GM18868 (cell line): ENCODE measurements around the gene SLC35G3.
"Not testable (repeated sequence)": the region's sequence is repeated elsewhere in the genome, so short reads cannot be mapped to it uniquely, and the experiment has no call there.

Experiments
- ATAC-seq: cut with Tn5 transposase; IDR thresholded peaks from one replicate; pipeline ENCODE4 v1.9.1; 2021; ENCODE audit warnings: mild to moderate bottlenecking, moderate library complexity; ENCODE audit not compliant: unreplicated experiment

The SLC35G3 gene

DNA sequence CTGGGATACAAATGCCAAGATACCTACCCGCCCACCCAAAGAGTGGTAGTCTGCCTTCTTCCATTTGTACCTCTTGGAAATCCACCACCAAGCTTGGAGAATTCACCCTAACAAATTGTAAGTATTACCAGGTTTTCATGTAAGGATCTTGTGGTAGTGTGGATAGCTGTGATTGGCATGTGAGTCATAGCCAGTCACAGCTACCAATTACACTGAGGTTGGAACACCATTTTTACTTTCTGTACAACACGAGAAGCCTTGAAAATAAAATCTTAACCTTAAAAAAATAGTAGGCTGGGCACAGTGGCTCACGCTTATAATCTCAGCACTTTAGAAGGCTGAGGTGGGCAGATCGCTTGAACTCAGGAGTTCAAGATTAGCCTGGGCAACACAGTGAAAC, 18.5 kb upstream of the SLC35G3 start:
- ATAC-seq: no peak

GRCh38 chr17:35210741-35211140, 16.5 kb upstream of the SLC35G3 start:
- ATAC-seq: no peak

DNA sequence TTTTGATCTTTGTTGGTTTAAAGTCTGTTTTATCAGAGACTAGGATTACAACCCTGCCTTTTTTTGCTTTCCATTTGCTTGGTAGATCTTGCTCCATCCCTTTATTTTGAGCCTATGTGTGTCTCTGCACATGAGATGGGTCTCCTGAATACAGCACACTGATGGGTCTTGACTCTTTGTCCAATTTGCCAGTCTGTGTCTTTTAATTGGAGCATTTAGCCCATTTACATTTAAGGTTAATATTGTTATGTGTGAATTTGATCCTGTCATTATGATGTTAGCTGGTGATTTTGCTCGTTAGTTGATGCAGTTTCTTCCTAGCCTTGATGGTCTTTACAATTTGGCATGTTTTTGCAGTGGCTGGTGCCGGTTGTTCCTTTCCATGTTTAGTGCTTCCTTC, 8.4 kb upstream of the SLC35G3 start:
- ATAC-seq: not testable (repeated sequence)

GRCh38 chr17:35195062-35195461, 869 bp upstream of the SLC35G3 start:
- ATAC-seq: not testable (repeated sequence)

- no peak for ATAC-seq
These were observed 1.5 kb downstream of the SLC35G3 start for GRCh38 chr17:35192708-35193107.

- no peak for ATAC-seq
These were observed 3.0 kb downstream of the SLC35G3 start for GRCh38 chr17:35191001-35191695.

GRCh38 chr17:35189291-35189690, 4.9 kb downstream of the SLC35G3 start:
- no peak for ATAC-seq

- ATAC-seq: no peak
These were observed 6.1 kb downstream of the SLC35G3 start for GRCh38 chr17:35188111-35188510.

DNA sequence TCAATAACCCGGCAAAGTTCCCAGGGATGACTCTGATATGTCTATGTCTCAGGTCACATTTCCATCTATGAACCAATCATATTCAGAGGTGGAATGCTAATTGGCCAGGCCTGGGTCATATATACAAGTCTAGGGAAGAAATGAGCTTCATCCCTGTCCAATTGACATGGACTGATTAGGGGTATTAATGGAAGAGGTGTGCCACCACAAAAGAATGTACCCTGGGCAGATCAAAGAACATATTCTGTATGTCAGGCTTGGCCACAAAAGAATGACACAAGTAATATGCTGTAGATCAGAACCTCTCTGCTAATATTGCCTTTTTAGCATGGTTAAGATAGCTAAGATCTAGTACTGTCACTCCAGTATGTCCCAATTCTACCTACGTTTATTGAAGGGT, 6.7 kb downstream of the SLC35G3 start:
- ATAC-seq: no peak

- ATAC-seq: no peak
These were observed 8.3 kb downstream of the SLC35G3 start for GRCh38 chr17:35185849-35186248.

- no peak for ATAC-seq
These were observed 9.9 kb downstream of the SLC35G3 start for GRCh38 chr17:35184274-35184673.

- no peak for ATAC-seq
These were observed 10.9 kb downstream of the SLC35G3 start for GRCh38 chr17:35183332-35183731.

- ATAC-seq: not testable (repeated sequence)
These were observed 14.8 kb downstream of the SLC35G3 start for GRCh38 chr17:35179379-35179778.

GRCh38 chr17:35176897-35177296, 17.3 kb downstream of the SLC35G3 start:
- no peak for ATAC-seq

DNA sequence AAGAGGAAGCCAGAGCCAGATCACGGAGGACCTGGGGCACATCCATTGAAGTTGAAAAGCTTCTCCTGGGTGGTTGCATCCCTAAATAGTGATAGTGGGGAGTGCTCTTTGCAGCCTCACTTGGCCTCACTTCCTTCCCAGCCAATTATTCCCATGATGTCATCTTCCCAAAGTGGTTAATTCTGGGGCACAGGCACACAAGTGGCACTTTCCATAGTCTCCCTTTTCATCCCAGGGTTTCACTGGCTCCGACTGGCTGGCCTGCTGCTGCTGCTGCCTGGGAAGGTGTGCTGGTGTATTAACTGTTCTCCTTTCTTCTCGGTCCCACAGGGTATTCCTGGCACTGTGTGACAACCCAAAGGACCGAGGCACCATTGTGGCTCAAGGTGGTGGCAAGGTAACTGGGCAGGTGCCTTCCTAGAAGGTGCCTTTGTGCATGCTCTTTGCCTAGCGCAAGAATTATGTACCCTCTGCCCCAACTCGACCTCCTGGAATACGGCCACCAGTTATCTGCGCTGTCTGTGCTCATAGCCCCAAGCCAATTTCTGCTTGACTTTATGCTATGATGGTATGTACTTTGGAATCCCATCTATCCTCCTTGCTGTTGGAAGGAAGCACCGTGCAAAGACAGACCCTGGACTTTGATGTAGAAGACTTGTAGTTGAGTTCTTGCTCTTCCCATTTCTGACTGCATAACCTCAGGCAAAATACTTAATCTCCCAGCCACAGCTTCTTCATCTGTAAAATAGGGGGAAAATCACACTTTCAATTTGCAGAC, 18.4 kb downstream of the SLC35G3 start:
- ATAC-seq: no peak

DNA sequence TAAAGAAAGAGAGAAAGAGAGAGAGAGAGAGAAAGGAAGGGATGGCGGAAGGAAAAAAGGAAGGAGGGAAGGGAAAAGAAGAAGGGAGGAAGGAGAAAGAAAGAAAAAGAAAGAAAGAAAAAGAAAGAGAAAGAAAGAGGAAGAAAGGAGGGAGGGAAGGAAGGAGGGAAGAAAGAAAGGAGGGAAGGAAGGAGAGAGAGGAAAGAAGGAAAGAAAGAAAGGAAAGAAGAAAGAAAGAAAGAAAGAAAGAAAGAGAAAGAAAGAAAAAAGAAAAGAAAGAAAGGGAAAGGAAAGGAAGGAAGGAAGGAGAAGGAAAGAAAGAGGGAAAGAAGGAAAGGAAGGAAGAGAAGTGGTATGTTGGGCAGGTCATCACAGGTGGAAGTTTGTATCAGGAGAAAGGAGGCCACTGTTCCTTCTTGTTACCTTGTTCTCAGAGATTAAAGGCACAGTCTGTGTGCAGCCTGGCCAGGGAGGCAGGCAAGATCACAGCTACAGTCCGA, 19.3 kb downstream of the SLC35G3 start:
- ATAC-seq: no peak

- ATAC-seq: not testable (repeated sequence)
These were observed 21.9 kb downstream of the SLC35G3 start for GRCh38 chr17:35172321-35172720.

DNA sequence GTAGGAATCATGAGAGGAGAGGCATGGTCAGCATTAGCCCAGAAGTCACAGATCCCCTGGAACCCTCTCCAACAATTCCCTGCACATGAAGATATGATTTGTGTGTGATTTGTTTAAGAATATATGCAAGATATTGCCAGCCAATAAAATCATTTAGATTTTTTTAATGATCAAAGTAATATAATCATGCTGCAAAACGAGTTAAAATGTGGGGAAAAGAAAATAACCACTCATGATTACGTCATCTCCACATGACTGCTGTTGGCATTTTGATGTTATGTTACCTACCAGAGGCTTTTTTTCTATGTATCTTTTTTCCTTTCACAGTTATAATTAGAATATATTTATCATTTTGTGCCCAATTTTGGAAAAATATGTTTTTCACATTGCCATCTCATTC, 22.4 kb downstream of the SLC35G3 start:
- no peak for ATAC-seq

- ATAC-seq: no peak
These were observed 23.0 kb downstream of the SLC35G3 start for GRCh38 chr17:35170968-35171771.

GRCh38 chr17:35169835-35170363, 24.3 kb downstream of the SLC35G3 start:
- ATAC-seq: no peak

DNA sequence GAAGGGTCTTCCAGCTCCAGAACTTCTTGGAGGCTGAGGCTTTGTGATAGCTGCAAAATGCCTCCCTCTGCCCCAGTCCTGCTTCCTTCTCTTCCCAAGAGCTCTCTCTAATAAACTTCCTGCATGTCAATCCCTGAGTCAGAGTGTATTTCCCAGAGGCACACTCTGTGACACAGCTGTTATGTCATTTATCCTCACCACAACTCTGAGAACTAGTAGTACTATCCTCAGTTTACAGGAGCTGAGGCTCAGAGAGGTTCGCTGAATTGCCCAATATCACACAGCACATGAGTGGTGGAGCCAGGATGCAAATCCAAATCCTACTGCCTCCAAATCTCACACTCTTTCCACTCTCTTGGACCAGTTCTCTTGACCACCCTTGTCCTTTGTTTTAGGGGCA, 26.5 kb downstream of the SLC35G3 start:
- no peak for ATAC-seq
